ENCODE results near the gene RHOXF2. TPM values are rescaled to one million over a fixed set of nuclear protein-coding genes. Genes with fewer than 3 reads are reported as not detected.
A peak's percentile ranks its signal among the peaks of the same experiment; 100 is the strongest.
"Not testable (repeated sequence)": the region's sequence is repeated elsewhere in the genome, so short reads cannot be mapped to it uniquely, and the experiment has no call there.

RHOXF2 gene
- total RNA-seq, 1 donor from 2014 or later: not detected

DNA sequence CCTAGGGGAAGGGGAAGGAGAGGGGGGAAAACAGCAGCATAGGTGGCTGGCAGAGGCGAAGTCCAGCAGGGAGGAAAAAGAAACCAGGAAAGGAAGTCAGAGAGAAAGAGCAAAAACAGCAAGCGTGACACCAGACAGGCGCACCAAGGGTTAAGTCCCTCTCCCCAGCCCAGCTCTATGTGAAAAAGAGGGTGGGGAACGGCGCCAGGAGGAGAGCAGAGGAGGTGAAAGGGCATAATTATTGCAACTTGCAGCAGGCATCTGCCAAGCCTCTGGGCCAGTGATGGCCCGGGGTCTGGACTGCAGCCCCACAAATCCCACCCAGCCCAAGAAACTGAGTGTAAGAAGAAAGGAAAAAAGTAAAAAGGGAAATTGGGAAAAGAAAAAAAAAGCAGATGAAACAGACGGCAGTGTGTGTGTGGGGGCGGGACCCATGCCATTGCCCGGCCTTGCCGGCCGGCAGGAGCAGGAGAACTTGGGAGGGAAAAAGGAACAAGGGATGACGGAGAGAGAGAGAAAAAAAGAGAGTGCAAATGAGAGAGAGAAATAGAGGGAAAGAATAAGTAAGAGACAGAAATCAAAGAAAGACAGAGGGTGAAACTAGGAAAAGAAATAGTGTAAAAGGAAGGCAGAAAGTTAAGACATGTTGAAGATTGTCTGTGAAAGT lies 14.1 kb upstream of the RHOXF2 start:
- H3F3A ChIP-seq (ENCODE audit: low read depth): no peaks in the 10 kb centered on the region
- no peaks in the 10 kb centered on the region for H3K36me3 ChIP-seq
- H3K79me2 ChIP-seq (ENCODE audit: low read depth): no peaks in the 10 kb centered on the region
- no peaks in the 10 kb centered on the region for H3K27me3 ChIP-seq
- H2AFZ ChIP-seq (replicated peaks): no peak overlapping the region
- no peaks in the 10 kb centered on the region for H3K4me1 Mint-ChIP-seq
- H3K4me1 ChIP-seq: no peaks in the 10 kb centered on the region
- H3K36me3 Mint-ChIP-seq: peaks cover 4% of the 10 kb centered on the region
- H3K27me3 Mint-ChIP-seq (ENCODE audit: insufficient read depth, low read depth): peaks cover 6% of the 10 kb centered on the region
- no peak overlapping the region for H3K4me3 Mint-ChIP-seq
- TF ChIP-seq EZH2 (IDR thresholded peaks at IDR 0.05) (no peak), EZH2phosphoT487 (IDR thresholded peaks at IDR 0.05) (no peak)
- TF ChIP-seq, protein P1, sequence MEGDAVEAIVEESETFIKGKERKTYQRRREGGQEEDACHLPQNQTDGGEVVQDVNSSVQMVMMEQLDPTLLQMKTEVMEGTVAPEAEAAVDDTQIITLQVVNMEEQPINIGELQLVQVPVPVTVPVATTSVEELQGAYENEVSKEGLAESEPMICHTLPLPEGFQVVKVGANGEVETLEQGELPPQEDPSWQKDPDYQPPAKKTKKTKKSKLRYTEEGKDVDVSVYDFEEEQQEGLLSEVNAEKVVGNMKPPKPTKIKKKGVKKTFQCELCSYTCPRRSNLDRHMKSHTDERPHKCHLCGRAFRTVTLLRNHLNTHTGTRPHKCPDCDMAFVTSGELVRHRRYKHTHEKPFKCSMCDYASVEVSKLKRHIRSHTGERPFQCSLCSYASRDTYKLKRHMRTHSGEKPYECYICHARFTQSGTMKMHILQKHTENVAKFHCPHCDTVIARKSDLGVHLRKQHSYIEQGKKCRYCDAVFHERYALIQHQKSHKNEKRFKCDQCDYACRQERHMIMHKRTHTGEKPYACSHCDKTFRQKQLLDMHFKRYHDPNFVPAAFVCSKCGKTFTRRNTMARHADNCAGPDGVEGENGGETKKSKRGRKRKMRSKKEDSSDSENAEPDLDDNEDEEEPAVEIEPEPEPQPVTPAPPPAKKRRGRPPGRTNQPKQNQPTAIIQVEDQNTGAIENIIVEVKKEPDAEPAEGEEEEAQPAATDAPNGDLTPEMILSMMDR (IDR thresholded peaks at IDR 0.05): no peak
- H3K9me3 ChIP-seq (ENCODE audit: low read depth): peaks cover 4% of the 10 kb centered on the region
- no peaks in the 10 kb centered on the region for H4K20me1 ChIP-seq (ENCODE audit: low read depth)
- no peak overlapping the region for H3K27ac ChIP-seq
- H3K9me3 Mint-ChIP-seq: peaks cover 34% of the 10 kb centered on the region
- no peak overlapping the region for H3K4me3 ChIP-seq
- no peak overlapping the region for H3K9ac ChIP-seq
- H3K4me2 ChIP-seq: no peak overlapping the region
- no peak overlapping the region for H3K27ac Mint-ChIP-seq
- peak; percentile 18 for DNase-seq (ENCODE audit: low spot score)

DNA sequence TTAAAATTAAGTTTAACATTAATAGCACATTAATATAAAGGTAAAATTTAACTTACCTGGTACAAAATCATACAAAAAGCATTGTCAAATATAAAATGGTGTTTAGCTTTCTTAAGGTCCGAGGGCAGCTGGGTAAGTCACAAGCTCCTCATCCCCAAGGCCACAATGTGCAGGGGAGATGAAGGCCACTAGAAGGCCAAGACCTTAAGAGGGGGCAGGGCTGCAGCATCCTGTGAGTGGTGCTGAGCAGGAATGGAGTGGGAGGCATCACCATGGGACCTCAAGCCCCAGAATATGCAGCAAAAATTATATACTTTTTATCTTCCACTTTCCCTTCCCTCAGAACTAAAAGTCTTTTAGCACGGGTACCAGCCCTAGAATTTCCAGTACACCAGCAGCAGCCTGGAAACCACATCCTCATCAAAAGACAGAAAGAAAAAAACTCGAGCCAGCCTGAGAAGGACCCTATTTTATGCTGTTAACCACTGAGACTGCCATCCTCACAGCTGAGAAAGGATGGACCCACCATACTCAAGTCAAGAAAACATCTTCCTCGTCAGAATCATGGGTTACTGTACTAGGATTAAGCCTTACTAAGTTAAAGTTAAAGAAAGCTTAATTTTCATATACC lies 13.0 kb upstream of the RHOXF2 start:
- Histone ChIP-seq H3K27me3 (no peaks in the 10 kb centered on the region), H3K4me2 (no peak overlapping the region), H3K4me3 (no peak overlapping the region), H3F3A (ENCODE audit: low read depth) (no peaks in the 10 kb centered on the region), H3K4me1 (no peaks in the 10 kb centered on the region), H3K9me3 (ENCODE audit: low read depth) (peaks cover 4% of the 10 kb centered on the region), H3K79me2 (ENCODE audit: low read depth) (no peaks in the 10 kb centered on the region), H3K36me3 (no peaks in the 10 kb centered on the region), H3K9ac (no peak overlapping the region), H3K27ac (no peak overlapping the region), H2AFZ (replicated peaks) (no peak overlapping the region), H4K20me1 (ENCODE audit: low read depth) (no peaks in the 10 kb centered on the region)
- Mint-ChIP-seq H3K27me3 (ENCODE audit: insufficient read depth, low read depth) (peaks cover 6% of the 10 kb centered on the region), H3K36me3 (peaks cover 4% of the 10 kb centered on the region), H3K9me3 (peaks cover 35% of the 10 kb centered on the region), H3K4me3 (no peak overlapping the region), H3K27ac (no peak overlapping the region), H3K4me1 (no peaks in the 10 kb centered on the region)
- DNase-seq (ENCODE audit: low spot score): no peak
- TF ChIP-seq, protein P1 (IDR thresholded peaks at IDR 0.05): no peak
- TF ChIP-seq EZH2 (IDR thresholded peaks at IDR 0.05): no peak
- no peak for TF ChIP-seq EZH2phosphoT487 (IDR thresholded peaks at IDR 0.05)

DNA sequence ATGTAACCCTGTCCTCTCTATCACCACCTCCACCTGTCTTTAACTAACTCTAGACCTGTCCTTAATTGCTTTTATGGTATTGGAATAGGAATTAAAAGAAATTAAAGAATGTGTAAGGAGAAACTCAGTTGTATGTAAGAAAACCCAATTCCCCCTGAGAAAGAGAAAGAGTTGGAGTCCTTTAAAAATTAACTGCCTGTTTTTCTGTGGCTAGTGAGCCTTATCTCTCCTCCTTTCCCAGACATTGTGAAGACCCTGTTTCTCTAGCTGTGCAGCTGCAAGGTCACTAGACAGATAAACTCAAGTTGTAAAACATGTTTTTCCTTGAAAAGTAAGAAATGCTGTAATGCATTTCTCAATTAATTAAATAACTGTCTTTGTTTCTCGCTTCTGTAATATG lies 12.1 kb upstream of the RHOXF2 start:
- H3K27ac Mint-ChIP-seq; H3F3A ChIP-seq (ENCODE audit: low read depth); H3K4me2 ChIP-seq; H3K27ac ChIP-seq; DNase-seq (ENCODE audit: low spot score); H3K4me3 ChIP-seq; H3K4me1 Mint-ChIP-seq; H4K20me1 ChIP-seq (ENCODE audit: low read depth); H3K27me3 ChIP-seq; H3K27me3 Mint-ChIP-seq (ENCODE audit: insufficient read depth, low read depth); H3K9me3 ChIP-seq (ENCODE audit: low read depth); H3K4me3 Mint-ChIP-seq; H3K36me3 Mint-ChIP-seq; H3K36me3 ChIP-seq; H3K9ac ChIP-seq; H3K79me2 ChIP-seq (ENCODE audit: low read depth); H2AFZ ChIP-seq (replicated peaks); H3K4me1 ChIP-seq: not testable (repeated sequence)
- peaks cover 35% of the 10 kb centered on the region for H3K9me3 Mint-ChIP-seq

DNA sequence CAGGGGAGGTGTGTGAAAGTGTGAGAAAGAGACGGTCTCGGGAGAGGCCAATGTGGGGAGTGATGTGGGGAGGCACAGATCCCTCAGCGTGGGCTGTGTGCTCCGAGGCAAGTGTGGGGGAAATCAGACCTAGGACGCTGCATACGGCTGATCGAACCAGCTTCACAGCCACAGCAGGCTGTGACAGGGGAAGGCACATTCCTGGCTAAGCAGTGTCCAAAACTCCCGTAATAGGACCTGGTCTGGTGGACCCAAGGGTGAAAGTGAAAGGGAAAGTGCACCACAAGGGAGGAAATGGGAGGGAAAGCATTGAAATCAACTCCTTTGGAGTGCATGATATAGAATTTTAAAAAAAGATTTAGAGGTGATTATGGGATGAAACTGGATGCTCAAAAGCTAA lies 10.9 kb upstream of the RHOXF2 start:
- Histone ChIP-seq H3K9ac (no peak overlapping the region), H3K27ac (no peak overlapping the region), H4K20me1 (ENCODE audit: low read depth) (no peaks in the 10 kb centered on the region), H3K4me1 (no peaks in the 10 kb centered on the region), H3K27me3 (no peaks in the 10 kb centered on the region), H2AFZ (replicated peaks) (no peak overlapping the region), H3K9me3 (ENCODE audit: low read depth) (peaks cover 4% of the 10 kb centered on the region), H3K4me3 (no peak overlapping the region), H3K4me2 (no peak overlapping the region), H3F3A (ENCODE audit: low read depth) (no peaks in the 10 kb centered on the region), H3K79me2 (ENCODE audit: low read depth) (no peaks in the 10 kb centered on the region), H3K36me3 (no peaks in the 10 kb centered on the region)
- peaks cover 6% of the 10 kb centered on the region for H3K27me3 Mint-ChIP-seq (ENCODE audit: insufficient read depth, low read depth)
- H3K4me3 Mint-ChIP-seq: no peak overlapping the region
- no peak overlapping the region for H3K27ac Mint-ChIP-seq
- DNase-seq (ENCODE audit: low spot score): peak; percentile 11
- TF ChIP-seq, protein P1 (IDR thresholded peaks at IDR 0.05): no peak
- TF ChIP-seq EZH2 (IDR thresholded peaks at IDR 0.05): no peak
- TF ChIP-seq EZH2phosphoT487 (IDR thresholded peaks at IDR 0.05): no peak
- peaks cover 4% of the 10 kb centered on the region for H3K36me3 Mint-ChIP-seq
- peaks cover 35% of the 10 kb centered on the region for H3K9me3 Mint-ChIP-seq
- no peaks in the 10 kb centered on the region for H3K4me1 Mint-ChIP-seq

DNA sequence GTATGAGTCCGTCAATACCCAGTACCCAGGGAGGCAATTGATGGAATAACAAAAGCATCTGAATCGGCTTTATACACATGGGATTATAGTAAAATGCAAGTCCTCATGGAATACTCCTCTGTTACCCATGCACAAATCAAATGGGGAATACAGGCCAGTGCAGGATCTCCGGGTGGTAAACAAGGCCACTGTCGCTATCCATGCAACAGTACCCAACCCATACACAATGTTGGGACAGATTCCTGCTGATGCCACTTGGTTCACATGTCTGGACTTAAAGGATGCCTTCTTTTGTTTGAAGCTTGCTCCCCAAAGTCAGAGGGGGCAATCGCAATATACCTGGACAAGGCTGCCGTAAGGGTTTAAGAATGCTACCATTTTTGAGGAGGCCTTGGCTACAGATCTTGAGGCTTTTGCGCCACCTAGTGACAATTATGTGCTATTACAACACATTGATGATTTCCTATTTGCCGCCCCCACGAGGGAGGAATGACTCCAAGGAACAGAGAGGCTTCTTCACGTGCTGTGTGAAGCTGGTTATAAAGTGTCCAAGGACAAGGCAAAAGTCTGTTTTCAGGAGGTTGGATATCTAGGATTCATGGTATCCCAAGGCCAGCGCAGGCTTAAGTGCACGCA lies 8.2 kb upstream of the RHOXF2 start:
- not testable (repeated sequence) for H3K4me3 ChIP-seq; H3F3A ChIP-seq (ENCODE audit: low read depth); H3K4me3 Mint-ChIP-seq; H4K20me1 ChIP-seq (ENCODE audit: low read depth); H3K27me3 Mint-ChIP-seq (ENCODE audit: insufficient read depth, low read depth); H3K4me1 Mint-ChIP-seq; H3K4me2 ChIP-seq; H3K9me3 ChIP-seq (ENCODE audit: low read depth); H3K36me3 ChIP-seq; H3K27me3 ChIP-seq; H3K27ac Mint-ChIP-seq; H3K9ac ChIP-seq; H3K27ac ChIP-seq; H3K4me1 ChIP-seq; DNase-seq (ENCODE audit: low spot score); H2AFZ ChIP-seq (replicated peaks); H3K79me2 ChIP-seq (ENCODE audit: low read depth); H3K36me3 Mint-ChIP-seq
- H3K9me3 Mint-ChIP-seq: peaks cover 29% of the 10 kb centered on the region
